ENCODE data around the gene PDZK1.
"Not testable (repeated sequence)": the region's sequence is repeated elsewhere in the genome, so short reads cannot be mapped to it uniquely, and the experiment has no call there.

DNA sequence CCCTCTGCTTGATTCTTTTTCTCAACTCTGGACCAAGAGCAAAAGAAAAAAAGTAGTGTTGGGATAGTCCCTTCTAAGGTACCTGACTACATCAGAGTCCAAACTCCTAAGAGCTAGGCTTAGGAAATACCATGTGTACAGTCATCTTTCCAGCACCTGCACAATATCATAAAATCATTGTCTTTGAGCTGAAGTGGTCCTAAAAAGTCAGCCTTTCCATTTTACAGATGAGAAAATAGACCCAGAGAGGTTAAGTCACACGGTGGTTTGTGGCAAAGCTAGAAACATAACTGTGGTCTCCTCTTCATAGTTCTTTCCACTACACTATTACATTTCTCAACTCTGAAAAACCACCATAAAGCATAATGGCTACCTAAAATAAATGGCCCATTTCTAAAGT lies 63.2 kb downstream of the PDZK1 start:
- TF ChIP-seq, protein P1, sequence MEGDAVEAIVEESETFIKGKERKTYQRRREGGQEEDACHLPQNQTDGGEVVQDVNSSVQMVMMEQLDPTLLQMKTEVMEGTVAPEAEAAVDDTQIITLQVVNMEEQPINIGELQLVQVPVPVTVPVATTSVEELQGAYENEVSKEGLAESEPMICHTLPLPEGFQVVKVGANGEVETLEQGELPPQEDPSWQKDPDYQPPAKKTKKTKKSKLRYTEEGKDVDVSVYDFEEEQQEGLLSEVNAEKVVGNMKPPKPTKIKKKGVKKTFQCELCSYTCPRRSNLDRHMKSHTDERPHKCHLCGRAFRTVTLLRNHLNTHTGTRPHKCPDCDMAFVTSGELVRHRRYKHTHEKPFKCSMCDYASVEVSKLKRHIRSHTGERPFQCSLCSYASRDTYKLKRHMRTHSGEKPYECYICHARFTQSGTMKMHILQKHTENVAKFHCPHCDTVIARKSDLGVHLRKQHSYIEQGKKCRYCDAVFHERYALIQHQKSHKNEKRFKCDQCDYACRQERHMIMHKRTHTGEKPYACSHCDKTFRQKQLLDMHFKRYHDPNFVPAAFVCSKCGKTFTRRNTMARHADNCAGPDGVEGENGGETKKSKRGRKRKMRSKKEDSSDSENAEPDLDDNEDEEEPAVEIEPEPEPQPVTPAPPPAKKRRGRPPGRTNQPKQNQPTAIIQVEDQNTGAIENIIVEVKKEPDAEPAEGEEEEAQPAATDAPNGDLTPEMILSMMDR (IDR thresholded peaks at IDR 0.05): not testable (repeated sequence)
- TF ChIP-seq POLR2A, EP300 (IDR thresholded peaks at IDR 0.05): not testable (repeated sequence)
